ENCODE measurements around the gene TMEM80.

DNA sequence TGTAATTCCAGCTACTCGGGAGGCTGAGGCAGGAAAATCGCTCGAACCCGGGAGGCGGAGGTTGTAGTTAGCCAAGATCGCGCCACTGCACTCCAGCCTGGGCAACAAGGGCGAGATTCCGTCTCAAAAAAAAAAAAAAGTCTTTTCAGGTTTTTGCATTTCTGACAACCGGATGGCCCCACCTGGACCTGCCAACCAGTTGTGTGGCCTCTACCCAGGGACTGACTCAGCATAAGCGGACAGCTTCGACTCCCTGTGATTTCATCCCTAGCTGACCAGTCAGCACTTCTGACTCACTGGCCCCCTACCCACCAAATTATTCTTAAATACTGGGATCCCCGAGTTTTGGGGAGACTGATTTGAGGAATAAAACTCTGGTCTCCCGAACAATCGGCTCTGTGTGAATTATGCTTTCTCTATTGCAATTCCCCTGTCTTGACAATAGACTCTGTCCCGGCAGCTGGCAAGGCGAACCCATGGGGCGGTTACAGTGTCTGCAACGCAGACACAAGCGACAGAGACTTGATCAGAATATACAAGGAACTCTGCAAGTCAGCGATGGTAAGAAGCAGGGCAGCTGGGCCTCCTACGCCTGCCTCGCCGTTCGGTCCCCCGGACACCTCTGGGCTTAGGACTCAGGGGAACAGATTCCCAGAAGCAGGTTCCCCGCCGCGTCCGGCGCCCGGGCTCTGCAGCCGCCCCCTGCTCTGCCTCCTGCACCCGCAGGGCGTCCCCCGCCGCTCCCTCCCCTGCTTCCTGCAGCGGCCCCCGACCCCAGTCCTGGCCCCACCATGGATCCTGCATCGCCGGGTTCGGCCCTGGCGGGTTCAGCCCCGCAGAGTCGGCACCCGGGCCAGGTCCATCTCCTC is 50.9 kb downstream of the TMEM80 start:
- TF ChIP-seq MYC (IDR thresholded peaks at IDR 0.05; ENCODE audit: low read depth, low read length) = no peak
- TF ChIP-seq CTCF (IDR thresholded peaks at IDR 0.05; ENCODE audit: extremely low read depth in 1 of 2, insufficient read depth in 1 of 2, low read depth in 1 of 2, low read length in 2 of 2) = no peak
- TF ChIP-seq POLR2A (IDR thresholded peaks at IDR 0.05; ENCODE audit: low read depth, low read length) = no peak
- TF ChIP-seq POLR2AphosphoS5 (IDR thresholded peaks at IDR 0.05; ENCODE audit: insufficient read depth, low read depth, low read length) = no peak
- TF ChIP-seq MAX (IDR thresholded peaks at IDR 0.05; ENCODE audit: insufficient read depth, insufficient read length) = no peak
- no peak for TF ChIP-seq EZH2 (IDR thresholded peaks at IDR 0.05; ENCODE audit: borderline replicate concordance, low read depth, low read length, severe bottlenecking)

Data from endothelial cell of umbilical vein (primary cell).